Neuron (in vitro differentiated cells): Measurements from ENCODE around the gene UBE2G1.

Experiments
- H2AFZ ChIP-seq: one replicate; pipeline ENCODE4 v1.6.1; 2013; ENCODE audit warnings: low read depth, mild to moderate bottlenecking, inconsistent platforms, low read length, moderate library complexity
- H3K27me3 ChIP-seq: one replicate; pipeline ENCODE4 v1.6.1; 2013; ENCODE audit warnings: low read length; ENCODE audit not compliant: insufficient read depth
- H3K36me3 ChIP-seq: one replicate; pipeline ENCODE4 v1.6.1; 2013; ENCODE audit warnings: low read length; ENCODE audit not compliant: insufficient read depth
- H3K4me1 ChIP-seq: one replicate; pipeline ENCODE4 v1.6.1; 2013; ENCODE audit warnings: low read length; ENCODE audit not compliant: insufficient read depth
- H3K4me3 ChIP-seq: 2 replicates; pipeline ENCODE4 v1.5.1; 2013; ENCODE audit warnings: mild to moderate bottlenecking, low read length, moderate library complexity
- H3K9me3 ChIP-seq: one replicate; pipeline ENCODE4 v1.6.1; 2013; ENCODE audit warnings: low read length

UBE2G1 gene, protein sequence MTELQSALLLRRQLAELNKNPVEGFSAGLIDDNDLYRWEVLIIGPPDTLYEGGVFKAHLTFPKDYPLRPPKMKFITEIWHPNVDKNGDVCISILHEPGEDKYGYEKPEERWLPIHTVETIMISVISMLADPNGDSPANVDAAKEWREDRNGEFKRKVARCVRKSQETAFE

GRCh38 chr17:4366327-4367063 is at the start of gene UBE2G1:
UBE2G1 (minus strand) TSS chr17:4366675; CDS start chr17:4366316, 359 bp downstream.
- H3K36me3 ChIP-seq: peaks cover 2% of the 10 kb centered on the region
- peaks cover 6% of the 10 kb centered on the region for H3K4me1 ChIP-seq
- no peaks in the 10 kb centered on the region for H3K27me3 ChIP-seq
- H3K4me3 ChIP-seq: peak within 1 kb of the TSS; percentile 93
- peak within 1 kb of the TSS; percentile 74 for H2AFZ ChIP-seq
- no peaks in the 10 kb centered on the region for H3K9me3 ChIP-seq

DNA sequence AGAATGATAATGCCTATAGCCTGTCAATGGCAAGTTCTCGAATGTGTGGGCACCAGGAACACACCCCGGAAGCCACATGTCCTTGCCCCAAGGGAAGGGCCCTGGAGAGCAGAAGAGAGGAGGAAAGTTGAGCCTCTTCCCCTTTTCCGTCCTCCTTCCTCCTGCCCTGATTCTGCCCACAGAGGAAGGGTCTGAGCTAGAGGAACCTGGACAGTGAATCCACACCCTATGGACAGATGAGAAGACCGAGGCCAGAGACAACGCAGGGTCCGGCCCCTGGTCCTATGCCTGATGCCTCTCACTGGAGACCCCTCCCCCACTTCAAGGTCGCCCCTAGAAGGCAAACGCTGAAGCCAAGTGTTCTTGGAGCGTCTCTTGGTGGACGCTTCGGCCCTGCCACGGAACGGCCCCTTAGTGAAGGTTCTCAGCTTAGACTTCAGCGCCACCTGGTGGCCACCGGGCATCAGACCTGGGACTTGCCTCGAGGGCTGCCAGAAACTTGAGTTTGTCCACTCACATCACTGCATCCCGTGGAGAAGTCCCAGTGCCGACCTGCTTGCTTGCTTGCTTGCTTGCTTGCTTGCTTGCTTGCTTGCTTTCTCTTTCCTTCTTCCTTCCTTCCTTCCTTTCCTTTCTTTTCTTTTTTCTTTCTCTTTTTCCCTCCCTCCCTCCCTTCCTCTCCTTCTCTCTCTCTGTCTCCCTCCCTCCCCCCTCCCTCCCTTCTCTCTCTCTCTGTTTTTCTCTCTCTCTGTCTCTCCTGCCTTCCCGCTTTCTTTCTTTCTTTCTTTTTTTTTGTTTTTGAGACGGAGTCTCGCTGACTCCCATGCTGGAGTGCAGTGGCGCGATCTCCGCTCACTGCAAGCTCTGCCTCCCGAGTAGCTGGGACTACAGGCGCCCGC is 46.7 kb upstream of the UBE2G1 start:
- no peaks in the 10 kb centered on the region for H3K27me3 ChIP-seq
- no peaks in the 10 kb centered on the region for H3K9me3 ChIP-seq
- no peak overlapping the region for H2AFZ ChIP-seq
- no peaks in the 10 kb centered on the region for H3K4me1 ChIP-seq
- H3K4me3 ChIP-seq: no peak overlapping the region
- no peaks in the 10 kb centered on the region for H3K36me3 ChIP-seq

DNA sequence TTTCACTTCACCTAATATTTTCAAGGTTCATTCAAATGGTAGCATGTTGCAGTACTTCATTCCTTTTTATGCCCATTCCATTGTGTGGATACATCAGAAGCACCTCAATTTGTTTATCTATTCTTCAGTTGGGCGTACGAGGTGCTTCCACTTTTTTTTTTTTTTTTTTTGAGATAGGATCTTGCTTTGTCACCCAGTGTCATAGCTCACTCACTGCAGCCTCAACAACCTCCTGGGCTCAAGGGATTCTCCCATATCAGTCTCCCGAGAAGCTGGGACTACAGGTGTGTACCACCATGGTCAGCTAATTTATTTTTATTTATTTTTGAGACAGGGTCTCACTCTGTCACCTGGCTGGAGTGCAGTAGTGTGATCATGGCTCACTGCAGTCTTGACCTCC is 44.7 kb upstream of the UBE2G1 start:
- Histone ChIP-seq H2AFZ (no peak overlapping the region), H3K36me3 (no peaks in the 10 kb centered on the region), H3K9me3 (no peaks in the 10 kb centered on the region), H3K4me3 (no peak overlapping the region), H3K4me1 (no peaks in the 10 kb centered on the region), H3K27me3 (no peaks in the 10 kb centered on the region)

- Histone ChIP-seq H2AFZ (no peak overlapping the region), H3K9me3 (no peaks in the 10 kb centered on the region), H3K27me3 (no peaks in the 10 kb centered on the region), H3K36me3 (no peaks in the 10 kb centered on the region), H3K4me3 (no peak overlapping the region), H3K4me1 (no peaks in the 10 kb centered on the region)
Observed at GRCh38 chr17:4409659-4410058, 43.2 kb upstream of the UBE2G1 start.

- no peaks in the 10 kb centered on the region for H3K36me3 ChIP-seq
- H2AFZ ChIP-seq: no peak overlapping the region
- no peak overlapping the region for H3K4me3 ChIP-seq
- H3K9me3 ChIP-seq: no peaks in the 10 kb centered on the region
- no peaks in the 10 kb centered on the region for H3K4me1 ChIP-seq
- H3K27me3 ChIP-seq: no peaks in the 10 kb centered on the region
Observed at GRCh38 chr17:4407851-4408250, 41.4 kb upstream of the UBE2G1 start.

DNA sequence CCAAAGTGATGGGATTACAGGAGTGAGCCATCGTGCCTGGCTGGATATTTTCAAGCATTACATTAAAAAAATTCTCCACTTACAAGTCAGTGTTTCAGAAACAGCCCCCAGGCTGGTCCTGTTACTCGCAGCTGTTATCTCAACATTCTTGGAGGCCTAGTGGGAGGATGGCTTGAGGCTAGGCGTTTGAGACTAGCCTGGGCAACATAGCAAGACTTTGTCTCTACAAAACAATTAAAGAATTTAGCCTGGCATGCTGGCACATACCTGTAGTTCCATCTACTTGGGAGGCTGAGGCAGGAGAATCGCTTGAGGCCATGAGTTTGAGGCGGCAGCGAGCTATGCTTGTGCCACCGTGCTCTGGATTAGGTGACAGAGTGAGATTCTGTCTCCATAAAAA is 40.7 kb upstream of the UBE2G1 start:
- no peak overlapping the region for H3K4me3 ChIP-seq
- H3K4me1 ChIP-seq: no peaks in the 10 kb centered on the region
- H3K9me3 ChIP-seq: no peaks in the 10 kb centered on the region
- H2AFZ ChIP-seq: no peak overlapping the region
- H3K36me3 ChIP-seq: no peaks in the 10 kb centered on the region
- H3K27me3 ChIP-seq: no peaks in the 10 kb centered on the region

- Histone ChIP-seq H3K9me3 (no peaks in the 10 kb centered on the region), H2AFZ (no peak overlapping the region), H3K36me3 (no peaks in the 10 kb centered on the region), H3K4me1 (no peaks in the 10 kb centered on the region), H3K27me3 (no peaks in the 10 kb centered on the region), H3K4me3 (no peak overlapping the region)
Observed at GRCh38 chr17:4406386-4406785, 39.9 kb upstream of the UBE2G1 start.

- Histone ChIP-seq H3K9me3 (no peaks in the 10 kb centered on the region), H3K27me3 (no peaks in the 10 kb centered on the region), H2AFZ (no peak overlapping the region), H3K4me3 (no peak overlapping the region), H3K36me3 (no peaks in the 10 kb centered on the region), H3K4me1 (no peaks in the 10 kb centered on the region)
Observed at GRCh38 chr17:4405699-4406098, 39.2 kb upstream of the UBE2G1 start.

GRCh38 chr17:4405038-4405669 is 38.7 kb upstream of the UBE2G1 start:
- no peaks in the 10 kb centered on the region for H3K36me3 ChIP-seq
- H3K4me1 ChIP-seq: no peaks in the 10 kb centered on the region
- no peak overlapping the region for H2AFZ ChIP-seq
- no peaks in the 10 kb centered on the region for H3K27me3 ChIP-seq
- no peak overlapping the region for H3K4me3 ChIP-seq
- no peaks in the 10 kb centered on the region for H3K9me3 ChIP-seq

- Histone ChIP-seq H3K4me1 (peaks cover 7% of the 10 kb centered on the region), H3K4me3 (no peak overlapping the region), H3K9me3 (no peaks in the 10 kb centered on the region), H2AFZ (no peak overlapping the region), H3K27me3 (no peaks in the 10 kb centered on the region), H3K36me3 (no peaks in the 10 kb centered on the region)
Observed at GRCh38 chr17:4397840-4398239, 31.4 kb upstream of the UBE2G1 start.

DNA sequence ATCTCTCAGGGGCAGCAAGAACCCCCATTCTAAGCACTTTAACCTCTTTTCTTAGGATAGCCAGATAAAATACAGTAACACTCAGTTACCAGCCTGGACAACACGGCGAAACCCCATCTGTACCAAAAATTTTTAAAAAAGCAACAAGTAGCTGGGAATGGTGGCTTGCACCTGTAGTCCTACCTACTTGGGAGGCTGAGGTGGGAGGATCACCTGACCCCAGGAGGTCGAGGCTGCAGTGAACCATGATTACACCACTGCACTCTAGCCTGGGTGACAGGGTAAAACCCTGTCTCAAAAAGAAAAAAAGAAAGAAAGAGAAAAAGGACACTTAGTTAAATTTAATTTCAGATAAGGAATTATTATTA is 28.6 kb upstream of the UBE2G1 start:
- H3K4me3 ChIP-seq: no peak overlapping the region
- peaks cover 7% of the 10 kb centered on the region for H3K4me1 ChIP-seq
- no peak overlapping the region for H2AFZ ChIP-seq
- H3K9me3 ChIP-seq: no peaks in the 10 kb centered on the region
- no peaks in the 10 kb centered on the region for H3K36me3 ChIP-seq
- H3K27me3 ChIP-seq: no peaks in the 10 kb centered on the region

DNA sequence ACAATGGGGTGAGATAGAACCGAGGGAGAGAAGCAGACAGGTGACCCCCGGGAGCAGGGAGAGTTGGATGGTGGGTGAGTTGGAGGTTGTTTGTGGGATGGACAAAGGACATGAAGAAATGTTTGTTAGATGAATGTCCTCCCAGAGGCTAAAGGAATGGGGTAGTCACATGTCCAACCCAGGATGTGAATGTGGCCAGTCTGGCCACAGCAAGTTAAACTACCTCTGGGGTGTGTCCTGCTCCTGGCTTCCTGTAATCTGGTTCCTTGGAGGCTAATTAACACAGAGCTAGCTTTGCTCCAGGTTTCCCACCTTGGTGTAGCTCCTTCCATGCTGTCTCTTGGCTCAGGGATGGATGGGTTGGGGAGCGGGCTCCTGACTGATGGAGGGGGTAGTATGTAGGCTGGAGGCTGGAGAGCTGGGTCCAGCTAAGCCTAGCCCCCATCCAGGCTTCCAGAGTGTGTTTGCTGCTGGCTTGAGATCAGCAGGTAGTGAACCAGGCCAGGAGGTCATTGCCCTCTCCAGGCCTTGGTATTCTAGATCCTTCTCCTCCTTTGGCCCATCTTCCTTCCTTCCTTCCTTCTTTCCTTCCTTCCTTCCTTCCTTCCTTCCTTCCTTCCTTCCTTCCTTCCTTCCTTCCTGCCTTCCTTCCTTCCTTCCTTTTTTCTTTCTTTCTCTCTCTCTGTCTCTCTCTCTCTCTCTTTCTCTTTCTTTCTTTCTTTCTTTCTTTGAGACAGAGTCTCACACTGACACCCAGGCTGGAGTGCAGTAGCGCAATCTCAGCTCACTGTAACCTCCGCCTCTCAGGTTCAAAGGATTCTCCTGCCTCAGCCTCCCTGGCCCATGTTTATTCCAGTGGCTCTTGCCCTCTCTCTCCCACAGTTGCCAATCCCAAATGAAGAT is 28.0 kb upstream of the UBE2G1 start:
- Histone ChIP-seq H3K27me3 (no peaks in the 10 kb centered on the region), H3K4me1 (peaks cover 7% of the 10 kb centered on the region), H3K4me3 (no peak overlapping the region), H2AFZ (no peak overlapping the region), H3K9me3 (no peaks in the 10 kb centered on the region), H3K36me3 (no peaks in the 10 kb centered on the region)
